ENCODE data around the gene AGO4.

DNA sequence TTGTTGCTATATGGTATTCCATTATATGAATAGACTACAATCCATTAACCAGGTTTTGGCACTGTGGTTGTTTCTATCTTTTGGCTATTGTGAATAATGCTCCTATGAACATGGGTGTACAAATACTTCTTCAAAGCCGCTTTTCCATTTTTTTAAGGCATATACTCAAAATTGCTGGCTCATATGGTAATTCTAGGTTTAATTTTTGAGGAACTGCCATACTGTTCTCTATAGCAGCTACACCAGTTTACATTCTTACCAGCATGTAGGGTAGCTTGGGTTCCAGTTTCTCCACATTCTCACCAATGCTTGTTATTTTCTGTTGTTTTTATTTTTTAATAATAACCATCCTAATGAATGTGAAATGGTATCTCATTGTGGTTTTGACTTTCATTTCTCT lies 55.3 kb downstream of the AGO4 start:
- TF ChIP-seq, protein P1, sequence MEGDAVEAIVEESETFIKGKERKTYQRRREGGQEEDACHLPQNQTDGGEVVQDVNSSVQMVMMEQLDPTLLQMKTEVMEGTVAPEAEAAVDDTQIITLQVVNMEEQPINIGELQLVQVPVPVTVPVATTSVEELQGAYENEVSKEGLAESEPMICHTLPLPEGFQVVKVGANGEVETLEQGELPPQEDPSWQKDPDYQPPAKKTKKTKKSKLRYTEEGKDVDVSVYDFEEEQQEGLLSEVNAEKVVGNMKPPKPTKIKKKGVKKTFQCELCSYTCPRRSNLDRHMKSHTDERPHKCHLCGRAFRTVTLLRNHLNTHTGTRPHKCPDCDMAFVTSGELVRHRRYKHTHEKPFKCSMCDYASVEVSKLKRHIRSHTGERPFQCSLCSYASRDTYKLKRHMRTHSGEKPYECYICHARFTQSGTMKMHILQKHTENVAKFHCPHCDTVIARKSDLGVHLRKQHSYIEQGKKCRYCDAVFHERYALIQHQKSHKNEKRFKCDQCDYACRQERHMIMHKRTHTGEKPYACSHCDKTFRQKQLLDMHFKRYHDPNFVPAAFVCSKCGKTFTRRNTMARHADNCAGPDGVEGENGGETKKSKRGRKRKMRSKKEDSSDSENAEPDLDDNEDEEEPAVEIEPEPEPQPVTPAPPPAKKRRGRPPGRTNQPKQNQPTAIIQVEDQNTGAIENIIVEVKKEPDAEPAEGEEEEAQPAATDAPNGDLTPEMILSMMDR (IDR thresholded peaks at IDR 0.05), result no peak
- TF ChIP-seq POLR2A (IDR thresholded peaks at IDR 0.05), result no peak
- no peak for TF ChIP-seq EP300 (IDR thresholded peaks at IDR 0.05)
